AG04449 (cell line): Measurements from ENCODE around the gene PTPRG.

Source experiments
- CTCF ChIA-PET: fragments of 350-600 bp; formaldehyde crosslinking; extraction: SDS; loops from one replicate; lab custom pipeline; 2021; ENCODE audit warnings: antibody characterized with exemption; lab: Yijun Ruan, JAX
- POLR2A ChIA-PET: fragments of 400-600, 350-600 bp; formaldehyde crosslinking; extraction: SDS; loops from one replicate; lab custom pipeline; 2020; ENCODE audit warnings: antibody characterized with exemption, inconsistent platforms; lab: Yijun Ruan, JAX
- DNase-seq: peaks from one replicate; pipeline ENCODE4 v3.0.0-alpha.2; 2010; ENCODE audit warnings: low read depth, low spot score
- H3K4me3 ChIP-seq: 2 replicates; pipeline ENCODE4 v1.5.1; 2011; ENCODE audit warnings: low read depth, mild to moderate bottlenecking, control low read depth, low read length
- CTCF ChIP-seq: IDR thresholded peaks from one replicate; pipeline ENCODE4 v1.5.1; 2011; ENCODE audit warnings: mild to moderate bottlenecking, moderate library complexity, low read length, control low read depth, inconsistent platforms; ENCODE audit not compliant: insufficient read depth; ENCODE audit errors: missing control alignments

Gene PTPRG

GRCh38 chr3:61669668-61670299 is 108.4 kb downstream of the PTPRG start:
- no peak for DNase-seq
- TF ChIP-seq CTCF, result no peak
- ChIA-PET POLR2A (no interaction called here), CTCF (no interaction called here)
- H3K4me3 ChIP-seq, result no peak overlapping the region

DNA sequence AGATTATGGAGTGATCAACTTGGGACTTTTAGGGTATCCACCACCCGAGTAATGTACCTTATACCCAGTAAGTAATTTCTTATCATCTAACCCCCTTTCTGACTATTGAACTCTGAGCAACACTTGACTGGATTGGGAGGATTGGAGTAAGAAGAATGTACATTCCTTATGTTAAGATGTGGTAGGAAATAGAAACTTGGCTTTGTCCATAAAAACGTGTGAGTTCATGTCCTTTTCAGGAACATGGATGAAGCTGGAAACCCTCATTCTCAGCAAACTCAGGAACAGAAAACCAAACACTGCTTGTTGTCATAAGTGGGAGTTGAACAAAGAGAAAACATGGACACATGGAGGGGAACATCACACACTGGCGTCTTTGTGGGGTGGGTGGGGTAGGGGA is 112.3 kb downstream of the PTPRG start:
- ChIA-PET POLR2A (no interaction called here), CTCF (no interaction called here)
- no peak for TF ChIP-seq CTCF
- H3K4me3 ChIP-seq, result no peak overlapping the region
- DNase-seq, result no peak

- ChIA-PET POLR2A (no interaction called here), CTCF (no interaction called here)
- no peak overlapping the region for H3K4me3 ChIP-seq
- TF ChIP-seq CTCF, result no peak
- DNase-seq, result no peak
These were observed 113.2 kb downstream of the PTPRG start for GRCh38 chr3:61674596-61674995.

DNA sequence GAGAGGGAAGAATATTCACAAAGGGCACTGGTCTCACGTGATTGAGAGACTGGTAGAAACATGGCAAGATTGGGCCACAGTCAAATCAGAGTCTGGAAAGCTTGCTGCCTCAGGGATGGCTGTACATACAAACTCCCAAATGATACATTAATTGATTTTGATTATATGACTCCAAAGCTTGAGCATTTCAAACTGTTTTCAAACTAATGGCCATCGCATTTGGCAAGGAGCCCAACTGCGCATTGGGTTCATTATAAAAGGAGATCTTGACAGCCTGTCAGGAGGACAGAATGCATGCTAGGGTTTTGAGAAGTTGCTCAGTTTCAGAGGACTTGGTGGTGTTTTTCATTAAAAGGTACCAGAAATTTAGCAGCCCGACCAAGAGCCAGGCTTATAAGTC is 117.7 kb downstream of the PTPRG start:
- POLR2A ChIA-PET, result no interaction called here
- DNase-seq, result no peak
- no peak overlapping the region for H3K4me3 ChIP-seq
- CTCF ChIA-PET, result no interaction called here
- no peak for TF ChIP-seq CTCF

- DNase-seq, result no peak
- POLR2A ChIA-PET, result no interaction called here
- CTCF ChIA-PET, result interaction anchor here (0.6 kb wide), 1 partner anchor 13 kb away, joined by 4 read pairs; no protein-coding TSS in a partner anchor
- no peak for TF ChIP-seq CTCF
- H3K4me3 ChIP-seq, result no peak overlapping the region
These were observed 119.2 kb downstream of the PTPRG start for GRCh38 chr3:61680617-61681016.

- TF ChIP-seq CTCF, result no peak
- DNase-seq, result no peak
- ChIA-PET CTCF (interaction anchor here (1.2 to 1.3 kb wide), 3 partner anchors 24 to 507 kb away, joined by 3 to 5 read pairs (median 4); no protein-coding TSS in a partner anchor), POLR2A (no interaction called here)
- no peak overlapping the region for H3K4me3 ChIP-seq
These were observed 120.3 kb downstream of the PTPRG start for GRCh38 chr3:61681636-61682035.
